Measurements from ENCODE around the gene FAM222A.

GRCh38 chr12:109808876-109809646 lies 95.4 kb downstream of the FAM222A start:
- no peak for TF ChIP-seq CTCF (tag by site-specific recombination; IDR thresholded peaks at IDR 0.05)
- TF ChIP-seq, protein P1, sequence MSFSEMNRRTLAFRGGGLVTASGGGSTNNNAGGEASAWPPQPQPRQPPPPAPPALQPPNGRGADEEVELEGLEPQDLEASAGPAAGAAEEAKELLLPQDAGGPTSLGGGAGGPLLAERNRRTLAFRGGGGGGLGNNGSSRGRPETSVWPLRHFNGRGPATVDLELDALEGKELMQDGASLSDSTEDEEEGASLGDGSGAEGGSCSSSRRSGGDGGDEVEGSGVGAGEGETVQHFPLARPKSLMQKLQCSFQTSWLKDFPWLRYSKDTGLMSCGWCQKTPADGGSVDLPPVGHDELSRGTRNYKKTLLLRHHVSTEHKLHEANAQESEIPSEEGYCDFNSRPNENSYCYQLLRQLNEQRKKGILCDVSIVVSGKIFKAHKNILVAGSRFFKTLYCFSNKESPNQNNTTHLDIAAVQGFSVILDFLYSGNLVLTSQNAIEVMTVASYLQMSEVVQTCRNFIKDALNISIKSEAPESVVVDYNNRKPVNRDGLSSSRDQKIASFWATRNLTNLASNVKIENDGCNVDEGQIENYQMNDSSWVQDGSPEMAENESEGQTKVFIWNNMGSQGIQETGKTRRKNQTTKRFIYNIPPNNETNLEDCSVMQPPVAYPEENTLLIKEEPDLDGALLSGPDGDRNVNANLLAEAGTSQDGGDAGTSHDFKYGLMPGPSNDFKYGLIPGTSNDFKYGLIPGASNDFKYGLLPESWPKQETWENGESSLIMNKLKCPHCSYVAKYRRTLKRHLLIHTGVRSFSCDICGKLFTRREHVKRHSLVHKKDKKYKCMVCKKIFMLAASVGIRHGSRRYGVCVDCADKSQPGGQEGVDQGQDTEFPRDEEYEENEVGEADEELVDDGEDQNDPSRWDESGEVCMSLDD (tag by site-specific recombination; IDR thresholded peaks at IDR 0.05): no peak
- no peak for TF ChIP-seq INSM2 (tag by site-specific recombination; IDR thresholded peaks at IDR 0.05)
- no peak for TF ChIP-seq ZBTB48 (tag by site-specific recombination; IDR thresholded peaks at IDR 0.05)
- TF ChIP-seq ZNF561 (tag by site-specific recombination; IDR thresholded peaks at IDR 0.05; ENCODE audit: borderline replicate concordance): no peak
- TF ChIP-seq, protein P2, sequence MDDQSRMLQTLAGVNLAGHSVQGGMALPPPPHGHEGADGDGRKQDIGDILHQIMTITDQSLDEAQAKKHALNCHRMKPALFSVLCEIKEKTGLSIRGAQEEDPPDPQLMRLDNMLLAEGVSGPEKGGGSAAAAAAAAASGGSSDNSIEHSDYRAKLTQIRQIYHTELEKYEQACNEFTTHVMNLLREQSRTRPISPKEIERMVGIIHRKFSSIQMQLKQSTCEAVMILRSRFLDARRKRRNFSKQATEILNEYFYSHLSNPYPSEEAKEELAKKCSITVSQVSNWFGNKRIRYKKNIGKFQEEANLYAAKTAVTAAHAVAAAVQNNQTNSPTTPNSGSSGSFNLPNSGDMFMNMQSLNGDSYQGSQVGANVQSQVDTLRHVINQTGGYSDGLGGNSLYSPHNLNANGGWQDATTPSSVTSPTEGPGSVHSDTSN (CRISPR knock-in tag; IDR thresholded peaks at IDR 0.05): no peak
- no peak for TF ChIP-seq ZNF324 (tag by site-specific recombination; IDR thresholded peaks at IDR 0.05)
- TF ChIP-seq ZNF274 (IDR thresholded peaks at IDR 0.05; ENCODE audit: low read length): no peak
- TF ChIP-seq ZNF274 (tag by site-specific recombination; IDR thresholded peaks at IDR 0.05; ENCODE audit: borderline replicate concordance): no peak

All from HEK293 (cell line).